ENCODE data around the gene MAT2A. TPM values are rescaled to one million over a fixed set of nuclear protein-coding genes. Genes with fewer than 3 reads are reported as not detected.

Gene MAT2A
- total RNA-seq, 4 donors from 2014 or later, result 223 to 1,046 (median 437) TPM

DNA sequence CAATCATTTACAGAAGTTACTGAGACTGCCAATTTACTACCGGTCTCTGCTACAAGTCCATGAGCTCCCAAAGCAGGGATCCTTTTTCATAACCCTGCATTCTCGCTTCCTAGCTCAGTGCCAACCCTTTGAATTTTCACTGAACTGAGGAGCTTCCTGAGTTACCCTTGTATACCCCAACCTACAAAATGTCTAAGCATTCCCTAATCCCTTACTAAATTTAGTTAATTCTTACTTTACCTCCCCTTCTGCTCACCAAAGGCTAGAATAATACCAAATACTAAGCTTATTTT lies 9.6 kb downstream of the MAT2A start:
- no peak for ATAC-seq (ENCODE audit: low FRiP score)
- no peak for DNase-seq (ENCODE audit: low spot score)

GRCh38 chr2:85549095-85549494 lies 10.1 kb downstream of the MAT2A start:
- ATAC-seq (ENCODE audit: low FRiP score) (no peak), DNase-seq (ENCODE audit: low spot score) (no peak)
- TF ChIP-seq CTCF (IDR thresholded peaks at IDR 0.05), result no peak

More for the DNA sequence above, 9.6 kb downstream of the MAT2A start:
- TF ChIP-seq CTCF (IDR thresholded peaks at IDR 0.05), result no peak

GRCh38 chr2:85549826-85550225 lies 10.9 kb downstream of the MAT2A start:
- no peak for ATAC-seq (ENCODE audit: low FRiP score)
- no peak for TF ChIP-seq CTCF (IDR thresholded peaks at IDR 0.05)
- DNase-seq (ENCODE audit: low spot score), result no peak

DNA sequence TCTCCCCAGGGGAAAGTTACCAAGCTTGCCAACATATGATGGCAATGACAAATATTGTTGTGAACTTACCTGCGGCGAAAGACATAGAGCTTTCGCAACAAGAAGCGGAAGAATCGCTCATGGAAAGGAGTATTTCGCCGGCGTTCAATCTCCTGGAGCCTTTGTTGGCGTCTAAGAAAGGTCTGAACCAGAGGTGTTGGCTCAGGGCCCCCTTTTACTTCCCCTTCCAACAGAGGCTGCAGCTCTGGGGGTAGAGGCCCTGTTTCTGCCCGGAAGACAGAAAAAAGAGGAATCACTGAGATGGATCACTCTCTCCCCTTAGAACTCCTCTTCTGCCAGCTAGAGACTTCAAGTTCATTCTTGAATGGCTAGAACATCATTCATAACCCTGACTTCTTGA lies 11.5 kb downstream of the MAT2A start:
- ATAC-seq (ENCODE audit: low FRiP score) (no peak), DNase-seq (ENCODE audit: low spot score) (no peak)
- no peak for TF ChIP-seq CTCF (IDR thresholded peaks at IDR 0.05)

GRCh38 chr2:85551698-85552678 lies 13.0 kb downstream of the MAT2A start:
- ATAC-seq (ENCODE audit: low FRiP score) (peak; percentile 38), DNase-seq (ENCODE audit: low spot score) (peak; percentile 75)
- TF ChIP-seq CTCF (IDR thresholded peaks at IDR 0.05), result peak in 2 of 3 donors; percentile 30 to 45

DNA sequence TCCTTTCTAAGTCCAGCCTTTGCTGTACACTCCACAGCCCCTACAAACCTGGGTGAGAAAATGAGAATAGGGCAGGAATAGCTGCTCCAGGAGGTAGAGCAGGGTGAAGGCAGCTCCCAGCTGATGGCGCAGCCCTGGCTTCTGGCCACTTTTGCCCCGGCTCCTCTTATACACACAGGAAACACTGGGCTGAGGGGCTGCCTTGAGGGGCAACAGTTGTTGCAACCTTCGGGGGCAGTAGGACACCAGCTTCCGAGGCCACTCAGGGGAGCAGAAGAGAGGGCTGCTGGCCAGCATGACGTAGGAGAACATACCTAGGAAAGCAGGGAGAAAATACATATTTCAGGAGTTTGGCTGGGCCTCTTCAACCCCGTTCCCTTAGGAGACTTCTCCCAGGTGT lies 14.2 kb downstream of the MAT2A start:
- DNase-seq (ENCODE audit: low spot score), result no peak
- ATAC-seq (ENCODE audit: low FRiP score), result no peak
- no peak for TF ChIP-seq CTCF (IDR thresholded peaks at IDR 0.05)

Data from omental fat pad (tissue), 4 donors.